ENCODE results near the gene NUP85.

- TF ChIP-seq ZFP3 (CRISPR knock-in tag; IDR thresholded peaks at IDR 0.05) = no peak
- TF ChIP-seq PATZ1 (CRISPR knock-in tag; IDR thresholded peaks at IDR 0.05; ENCODE audit: borderline replicate concordance) = no peak
Observed at GRCh38 chr17:75205793-75206163, 299 bp downstream of the NUP85 start.
